ENCODE data around the gene SLC35B1. TPM values are rescaled to one million over a fixed set of nuclear protein-coding genes. Genes with fewer than 3 reads are reported as not detected.

SLC35B1 gene
- total RNA-seq, 1 donor from 2014 or later, result 55.5 TPM

- DNase-seq (ENCODE audit: low spot score), result no peak
Measured at GRCh38 chr17:49670641-49671040, 37.1 kb downstream of the SLC35B1 start.

DNA sequence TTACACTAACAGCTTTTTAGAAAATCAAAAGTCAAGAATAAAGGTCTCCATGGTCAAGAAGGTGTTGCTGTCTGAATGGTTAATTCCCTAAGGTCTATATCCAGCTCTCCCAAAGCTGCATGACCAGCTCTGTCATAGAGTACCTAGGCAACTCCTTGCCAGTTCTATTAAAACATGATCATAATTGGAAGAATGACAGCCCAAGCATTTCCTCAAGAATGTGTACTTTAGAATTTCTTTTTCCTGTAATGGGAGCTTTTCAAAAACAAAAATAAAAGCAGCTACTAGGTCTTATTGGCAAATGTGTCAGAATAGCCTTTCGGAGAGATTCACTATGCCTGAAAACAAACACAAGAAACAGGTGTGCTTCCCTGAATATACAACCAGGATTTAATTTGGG is 37.8 kb downstream of the SLC35B1 start:
- no peak for DNase-seq (ENCODE audit: low spot score)

DNA sequence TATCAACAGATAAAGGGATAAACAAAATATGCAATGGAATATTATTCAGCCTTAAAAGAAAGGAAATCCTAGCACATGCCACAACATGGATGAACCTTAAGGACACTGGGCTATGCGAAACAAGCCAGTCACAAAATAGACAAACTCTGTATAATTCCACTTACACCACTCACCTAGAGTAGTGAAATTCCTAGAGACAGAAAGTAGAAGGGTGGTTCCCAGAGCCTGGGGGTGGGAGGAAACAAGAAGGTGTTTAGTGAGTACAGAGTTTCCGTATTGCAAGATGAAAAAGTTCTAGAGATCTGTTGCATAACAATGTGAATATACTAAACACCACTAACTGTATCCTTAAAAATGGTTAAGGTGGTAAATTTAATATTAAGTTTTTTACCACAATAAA is 39.9 kb downstream of the SLC35B1 start:
- no peak for DNase-seq (ENCODE audit: low spot score)

- no peak for DNase-seq (ENCODE audit: low spot score)
Measured at GRCh38 chr17:49664706-49665211, 43.0 kb downstream of the SLC35B1 start.

DNA sequence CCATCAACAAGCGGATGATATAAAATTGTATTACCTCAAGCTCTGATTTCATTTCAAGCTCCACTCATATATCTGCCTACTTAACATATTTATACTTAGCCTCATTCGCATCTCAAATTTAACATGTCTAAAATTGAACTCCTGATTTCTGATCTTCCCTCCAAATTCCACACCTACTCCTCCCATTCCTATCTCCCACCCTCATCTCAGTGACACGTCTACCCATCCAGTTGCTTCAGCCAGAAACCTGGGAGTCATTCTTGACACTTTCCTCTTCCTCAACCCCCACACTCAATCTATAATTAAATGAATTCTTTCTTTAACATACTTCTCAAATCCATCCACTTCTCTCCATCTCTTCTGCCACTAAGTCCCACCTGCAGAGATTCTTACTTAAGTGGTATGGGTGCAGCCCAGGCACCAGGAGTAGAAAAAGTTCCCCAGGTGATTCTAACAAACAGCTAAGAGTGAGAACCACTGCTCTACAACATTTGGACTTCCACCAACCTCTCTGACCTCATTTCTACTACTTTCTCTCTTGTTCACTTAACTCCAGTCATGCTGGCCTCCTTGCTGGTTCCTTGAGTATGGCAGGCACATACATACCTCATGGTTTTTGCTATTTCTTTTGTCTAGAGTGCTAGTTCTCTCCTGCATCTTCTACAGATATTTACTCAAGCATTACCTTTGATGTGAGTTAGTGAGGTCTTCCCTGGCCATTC is 47.9 kb downstream of the SLC35B1 start:
- DNase-seq (ENCODE audit: low spot score), result no peak

GRCh38 chr17:49656247-49656646 is 51.5 kb downstream of the SLC35B1 start:
- DNase-seq (ENCODE audit: low spot score), result no peak

Other genes with a start within 250 kb of the SLC35B1 start
- gene NGFR, start 212.7 kb downstream of the SLC35B1 start, total RNA-seq, result 10.0 TPM
- 9.2 TPM for gene NXPH3, start 132.1 kb downstream of the SLC35B1 start, total RNA-seq
- gene SPOP, start 29.9 kb downstream of the SLC35B1 start, total RNA-seq, result 107 TPM
- 12.4 TPM for gene FAM117A, start 56.2 kb upstream of the SLC35B1 start, total RNA-seq
- gene KAT7, start 80.7 kb upstream of the SLC35B1 start, total RNA-seq, result 98.2 TPM
- not detected for gene TAC4, start 140.1 kb upstream of the SLC35B1 start, total RNA-seq

Data from ureter (tissue), 1 donor.